OCI-LY7 (cell line): Measurements from ENCODE around the gene SHOC2.

Source experiments
- EZH2phosphoT487 ChIP-seq: fragments of 200-600 bp; sonication (generic); IDR thresholded peaks from 2 replicates; pipeline ENCODE4 v1.6.1; 2018; ENCODE audit warnings: low read depth, borderline replicate concordance, mild to moderate bottlenecking, mixed run types, antibody characterized with exemption, low read length, moderate library complexity, mixed read lengths
- TF ChIP-seq, protein P1 (sequence below): fragments of 200-600 bp; sonication (generic); conservative IDR thresholded peaks from 2 replicates; pipeline ENCODE4 v1.5.1; 2014; ENCODE audit warnings: mild to moderate bottlenecking, antibody characterized with exemption, low read length, moderate library complexity, mixed read lengths

DNA sequence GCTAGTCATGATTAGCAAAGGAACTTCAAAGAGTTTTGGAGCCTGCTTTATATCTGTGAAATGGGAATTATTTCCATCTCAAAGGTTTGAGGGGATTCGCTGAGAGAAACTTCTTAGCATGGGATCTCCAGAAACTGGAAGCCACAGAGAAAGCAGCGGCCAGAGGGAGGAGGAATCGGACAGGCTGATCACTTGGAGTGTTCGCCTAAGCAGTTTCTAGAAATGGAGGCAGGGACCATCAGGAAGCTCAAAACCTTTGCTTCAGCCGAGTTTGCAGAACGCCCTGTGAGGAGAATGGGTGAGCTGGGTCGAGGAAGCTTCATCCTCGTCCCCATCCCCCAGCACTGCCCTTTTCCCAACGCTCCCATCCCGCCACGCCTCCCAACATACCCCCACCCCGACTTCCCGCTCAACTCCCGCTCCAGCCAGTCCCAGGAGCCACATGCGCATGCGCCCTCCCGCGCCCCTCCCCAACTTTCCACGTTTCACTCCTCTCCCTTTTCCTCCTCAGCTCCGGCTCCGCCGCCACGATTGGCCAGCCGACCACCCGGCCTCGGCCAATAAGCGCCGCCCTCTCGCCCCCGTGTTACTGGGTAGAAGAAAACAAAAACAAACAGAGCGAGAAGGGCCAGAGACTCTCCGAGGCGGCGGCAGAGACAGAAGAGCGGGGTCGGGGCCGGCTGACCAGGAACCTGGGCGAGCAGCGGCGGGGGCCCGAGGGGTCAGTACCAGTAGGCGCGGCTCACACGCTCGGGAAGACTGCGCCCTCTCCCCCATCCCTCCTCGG lies 47.9 kb upstream of the SHOC2 start, which contains the start of gene PDCD4:
- TF ChIP-seq, protein P1, sequence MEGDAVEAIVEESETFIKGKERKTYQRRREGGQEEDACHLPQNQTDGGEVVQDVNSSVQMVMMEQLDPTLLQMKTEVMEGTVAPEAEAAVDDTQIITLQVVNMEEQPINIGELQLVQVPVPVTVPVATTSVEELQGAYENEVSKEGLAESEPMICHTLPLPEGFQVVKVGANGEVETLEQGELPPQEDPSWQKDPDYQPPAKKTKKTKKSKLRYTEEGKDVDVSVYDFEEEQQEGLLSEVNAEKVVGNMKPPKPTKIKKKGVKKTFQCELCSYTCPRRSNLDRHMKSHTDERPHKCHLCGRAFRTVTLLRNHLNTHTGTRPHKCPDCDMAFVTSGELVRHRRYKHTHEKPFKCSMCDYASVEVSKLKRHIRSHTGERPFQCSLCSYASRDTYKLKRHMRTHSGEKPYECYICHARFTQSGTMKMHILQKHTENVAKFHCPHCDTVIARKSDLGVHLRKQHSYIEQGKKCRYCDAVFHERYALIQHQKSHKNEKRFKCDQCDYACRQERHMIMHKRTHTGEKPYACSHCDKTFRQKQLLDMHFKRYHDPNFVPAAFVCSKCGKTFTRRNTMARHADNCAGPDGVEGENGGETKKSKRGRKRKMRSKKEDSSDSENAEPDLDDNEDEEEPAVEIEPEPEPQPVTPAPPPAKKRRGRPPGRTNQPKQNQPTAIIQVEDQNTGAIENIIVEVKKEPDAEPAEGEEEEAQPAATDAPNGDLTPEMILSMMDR = no peak
- TF ChIP-seq EZH2phosphoT487 = no peak
